Type B pancreatic cell (in vitro differentiated cells): ENCODE results near the gene NYNRIN. TPM values are rescaled to one million over a fixed set of nuclear protein-coding genes. Genes with fewer than 3 reads are reported as not detected.

Experiments used
- DNase-seq: peaks from one replicate; pipeline ENCODE4 v3.0.0; 2021; ENCODE audit warnings: mixed read lengths; ENCODE audit not compliant: unreplicated experiment; ENCODE audit errors: extremely low spot score
- H3K27ac Mint-ChIP-seq: 2 replicates; pipeline ENCODE4 v1.8.0; 2021; ENCODE audit warnings: mild to moderate bottlenecking, mixed read lengths
- H3K27me3 Mint-ChIP-seq: 2 replicates; pipeline ENCODE4 v1.8.0; 2021; ENCODE audit warnings: mixed read lengths
- H3K36me3 Mint-ChIP-seq: 2 replicates; pipeline ENCODE4 v1.8.0; 2021; ENCODE audit warnings: mixed read lengths
- H3K4me1 Mint-ChIP-seq: one replicate; pipeline ENCODE4 v1.8.0; 2021; ENCODE audit warnings: mixed read lengths; ENCODE audit not compliant: unreplicated experiment
- H3K4me3 Mint-ChIP-seq: 2 replicates; pipeline ENCODE4 v1.8.0; 2021; ENCODE audit warnings: mild to moderate bottlenecking, mixed read lengths
- H3K9me3 Mint-ChIP-seq: 2 replicates; pipeline ENCODE4 v1.8.0; 2021; ENCODE audit warnings: mixed read lengths
- total RNA-seq: library from RNA; stranded (reverse); gene quantifications from 2 replicates; pipeline ENCODE4 v1.2.1, GENCODE V29; 2021; ENCODE audit warnings: low replicate concordance
- TF ChIP-seq, protein P1 (sequence below): fragments of 200-600 bp; sonication (generic); conservative IDR thresholded peaks from 2 replicates; pipeline ENCODE4 v1.5.0; 2021; ENCODE audit warnings: antibody characterized with exemption, mild to moderate bottlenecking

NYNRIN gene
- total RNA-seq, 1 donor from 2014 or later: 79.2 TPM

DNA sequence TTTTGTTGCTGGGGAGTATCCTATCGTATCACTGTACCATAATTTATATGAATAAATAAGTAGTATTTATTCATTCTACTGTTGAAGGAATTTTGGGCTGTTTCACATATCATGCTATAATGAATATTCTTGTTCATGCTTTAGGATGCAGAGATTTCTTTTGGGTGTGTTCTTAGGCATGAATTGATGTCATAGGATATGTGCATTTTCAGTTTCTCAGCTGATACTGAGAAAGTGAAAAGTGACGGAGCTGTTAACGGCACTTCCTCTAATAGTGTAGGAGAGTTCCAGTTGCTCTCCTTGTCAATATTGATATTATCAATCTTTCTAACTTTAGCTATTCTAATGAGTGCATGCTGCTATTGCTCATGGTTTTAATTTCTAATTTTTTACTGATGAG is 67.0 kb downstream of the NYNRIN start:
- H3K36me3 Mint-ChIP-seq: peaks cover under 1% of the 10 kb centered on the region
- no peak for DNase-seq
- no peaks in the 10 kb centered on the region for H3K4me1 Mint-ChIP-seq
- no peak overlapping the region for H3K4me3 Mint-ChIP-seq
- H3K27ac Mint-ChIP-seq: no peak overlapping the region
- H3K27me3 Mint-ChIP-seq: no peaks in the 10 kb centered on the region
- TF ChIP-seq, protein P1, sequence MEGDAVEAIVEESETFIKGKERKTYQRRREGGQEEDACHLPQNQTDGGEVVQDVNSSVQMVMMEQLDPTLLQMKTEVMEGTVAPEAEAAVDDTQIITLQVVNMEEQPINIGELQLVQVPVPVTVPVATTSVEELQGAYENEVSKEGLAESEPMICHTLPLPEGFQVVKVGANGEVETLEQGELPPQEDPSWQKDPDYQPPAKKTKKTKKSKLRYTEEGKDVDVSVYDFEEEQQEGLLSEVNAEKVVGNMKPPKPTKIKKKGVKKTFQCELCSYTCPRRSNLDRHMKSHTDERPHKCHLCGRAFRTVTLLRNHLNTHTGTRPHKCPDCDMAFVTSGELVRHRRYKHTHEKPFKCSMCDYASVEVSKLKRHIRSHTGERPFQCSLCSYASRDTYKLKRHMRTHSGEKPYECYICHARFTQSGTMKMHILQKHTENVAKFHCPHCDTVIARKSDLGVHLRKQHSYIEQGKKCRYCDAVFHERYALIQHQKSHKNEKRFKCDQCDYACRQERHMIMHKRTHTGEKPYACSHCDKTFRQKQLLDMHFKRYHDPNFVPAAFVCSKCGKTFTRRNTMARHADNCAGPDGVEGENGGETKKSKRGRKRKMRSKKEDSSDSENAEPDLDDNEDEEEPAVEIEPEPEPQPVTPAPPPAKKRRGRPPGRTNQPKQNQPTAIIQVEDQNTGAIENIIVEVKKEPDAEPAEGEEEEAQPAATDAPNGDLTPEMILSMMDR: no peak
- no peaks in the 10 kb centered on the region for H3K9me3 Mint-ChIP-seq

Other genes starting within 250 kb of the NYNRIN start
- gene IRF9, start 237.7 kb upstream of the NYNRIN start, total RNA-seq: 60.0 and 63.4 TPM in 2 replicates
- 84.2 and 221 TPM in 2 replicates for gene REC8, start 226.9 kb upstream of the NYNRIN start, total RNA-seq
- gene IPO4, start 210.2 kb upstream of the NYNRIN start, total RNA-seq: 49.0 and 67.1 TPM in 2 replicates
- 50.5 and 60.7 TPM in 2 replicates for gene TM9SF1, start 203.6 kb upstream of the NYNRIN start, total RNA-seq
- 0.48 and 0.53 TPM in 2 replicates for gene TSSK4, start 193.3 kb upstream of the NYNRIN start, total RNA-seq
- 44.3 and 47.3 TPM in 2 replicates for gene CHMP4A, start 185.5 kb upstream of the NYNRIN start, total RNA-seq
- 16.9 and 22.6 TPM in 2 replicates for gene MDP1, start 182.9 kb upstream of the NYNRIN start, total RNA-seq
- 158 and 161 TPM in 2 replicates for gene NEDD8, start 166.6 kb upstream of the NYNRIN start, total RNA-seq
- gene GMPR2, start 166.1 kb upstream of the NYNRIN start, total RNA-seq: 53.6 and 66.6 TPM in 2 replicates
- gene TINF2, start 156.4 kb upstream of the NYNRIN start, total RNA-seq: 41.0 and 58.6 TPM in 2 replicates
- 10.1 and 16.6 TPM in 2 replicates for gene TGM1, start 135.8 kb upstream of the NYNRIN start, total RNA-seq
- gene RABGGTA, start 127.4 kb upstream of the NYNRIN start, total RNA-seq: 31.1 and 39.2 TPM in 2 replicates
- gene DHRS1, start 99.2 kb upstream of the NYNRIN start, total RNA-seq: 31.4 and 32.9 TPM in 2 replicates
- 26.2 and 33.9 TPM in 2 replicates for gene NOP9, start 99.2 kb upstream of the NYNRIN start, total RNA-seq
- 4.9 and 11.1 TPM in 2 replicates for gene CIDEB, start 91.0 kb upstream of the NYNRIN start, total RNA-seq
- gene LTB4R2, start 88.9 kb upstream of the NYNRIN start, total RNA-seq: 6.5 and 9.4 TPM in 2 replicates
- gene LTB4R, start 87.5 kb upstream of the NYNRIN start, total RNA-seq: 5.1 and 8.8 TPM in 2 replicates
- gene ADCY4, start 63.9 kb upstream of the NYNRIN start, total RNA-seq: 2.2 and 2.5 TPM in 2 replicates
- 5.6 and 7.5 TPM in 2 replicates for gene RIPK3, start 59.0 kb upstream of the NYNRIN start, total RNA-seq
- gene NFATC4, start 30.8 kb upstream of the NYNRIN start, total RNA-seq: 33.8 and 130 TPM in 2 replicates
- 1.4 and 2.4 TPM in 2 replicates for gene CBLN3, start 30.7 kb downstream of the NYNRIN start, total RNA-seq
- gene KHNYN, start 31.0 kb downstream of the NYNRIN start, total RNA-seq: 81.3 and 113 TPM in 2 replicates
- gene SDR39U1, start 43.8 kb downstream of the NYNRIN start, total RNA-seq: 54.1 and 62.1 TPM in 2 replicates
- gene CMA1, start 109.3 kb downstream of the NYNRIN start, total RNA-seq: not detected in 2 replicates
- not detected in 2 replicates for gene CTSG, start 177.2 kb downstream of the NYNRIN start, total RNA-seq
- not detected in 2 replicates for gene GZMH, start 210.7 kb downstream of the NYNRIN start, total RNA-seq
- gene GZMB, start 235.2 kb downstream of the NYNRIN start, total RNA-seq: not detected in 2 replicates